DOHH2 (cell line): Measurements from ENCODE around the gene NEK5.

Source experiments
- CTCF ChIP-seq: fragments of 200-600 bp; sonication (generic); IDR thresholded peaks from one replicate; pipeline ENCODE4 v1.5.1; 2014; ENCODE audit warnings: antibody characterized with exemption, mild to moderate bottlenecking, low read depth, low read length; ENCODE audit not compliant: poor library complexity, severe bottlenecking
- EZH2phosphoT487 ChIP-seq: fragments of 200-600 bp; sonication (generic); IDR thresholded peaks from 2 replicates; pipeline ENCODE4 v1.6.1; 2017; ENCODE audit warnings: borderline replicate concordance, mild to moderate bottlenecking, antibody characterized with exemption, low read length, moderate library complexity, mixed read lengths

GRCh38 chr13:52156724-52157261 is 27.9 kb upstream of the NEK5 start:
- TF ChIP-seq CTCF (no peak), EZH2phosphoT487 (no peak)
